ENCODE results near the gene PAK5.

PAK5 gene

DNA sequence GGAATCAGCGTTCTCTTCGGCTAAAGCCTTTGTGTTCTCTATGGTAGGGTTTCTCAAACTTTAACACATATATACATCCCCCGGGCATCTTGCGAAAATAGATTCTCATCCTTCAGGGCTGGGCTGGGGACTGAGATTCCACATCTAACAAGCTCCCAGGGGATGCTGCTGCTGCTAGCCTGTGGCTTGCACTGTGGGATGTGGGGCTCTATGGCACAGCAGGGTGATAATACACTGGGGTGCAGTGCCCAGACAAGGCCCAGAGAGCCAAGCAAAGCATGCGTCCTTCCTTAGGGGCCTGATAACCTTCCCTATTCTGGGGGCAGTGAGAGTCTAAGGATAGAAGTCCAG lies 222.4 kb downstream of the PAK5 start:
- DNase-seq (no peak), ATAC-seq (no peak)

DNA sequence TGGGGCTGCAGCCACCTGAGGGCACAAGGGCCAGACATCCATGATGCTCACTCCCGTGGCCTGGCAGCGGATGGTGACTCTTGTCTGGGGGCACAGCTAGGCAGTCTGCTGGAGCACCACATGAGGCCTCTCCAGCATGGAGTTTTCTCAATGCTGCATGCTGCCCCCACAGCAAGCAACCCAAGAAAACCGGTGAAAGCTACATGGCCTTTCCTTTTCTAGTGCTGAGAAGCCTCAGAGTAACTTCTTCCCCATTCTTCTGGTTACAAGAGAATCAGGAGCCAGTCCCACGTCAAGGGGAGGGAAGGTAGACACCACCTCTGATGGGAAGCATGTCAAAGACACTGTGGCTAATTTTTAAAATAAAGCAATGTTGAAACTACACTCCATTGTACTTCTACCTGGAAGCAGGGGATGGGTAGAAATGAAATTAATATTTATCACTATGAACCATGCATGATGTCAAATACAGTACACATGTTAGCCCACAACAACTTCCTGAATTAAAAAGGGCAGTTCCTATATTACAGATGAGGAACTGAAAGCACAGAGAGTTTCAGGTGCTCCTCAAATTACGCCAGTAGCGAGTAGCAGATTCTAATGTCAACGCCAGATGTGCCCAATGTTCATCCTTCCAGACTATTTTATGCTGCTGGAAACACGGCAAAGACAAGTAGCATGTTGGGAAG lies 223.0 kb downstream of the PAK5 start:
- ATAC-seq, result no peak
- DNase-seq, result no peak

- no peak for DNase-seq
- ATAC-seq, result no peak
These were observed 223.8 kb downstream of the PAK5 start for GRCh38 chr20:9615118-9615517.

- no peak for ATAC-seq
- no peak for DNase-seq
These were observed 225.0 kb downstream of the PAK5 start for GRCh38 chr20:9613871-9614270.

GRCh38 chr20:9611921-9612320 lies 227.0 kb downstream of the PAK5 start:
- DNase-seq (no peak), ATAC-seq (no peak)

DNA sequence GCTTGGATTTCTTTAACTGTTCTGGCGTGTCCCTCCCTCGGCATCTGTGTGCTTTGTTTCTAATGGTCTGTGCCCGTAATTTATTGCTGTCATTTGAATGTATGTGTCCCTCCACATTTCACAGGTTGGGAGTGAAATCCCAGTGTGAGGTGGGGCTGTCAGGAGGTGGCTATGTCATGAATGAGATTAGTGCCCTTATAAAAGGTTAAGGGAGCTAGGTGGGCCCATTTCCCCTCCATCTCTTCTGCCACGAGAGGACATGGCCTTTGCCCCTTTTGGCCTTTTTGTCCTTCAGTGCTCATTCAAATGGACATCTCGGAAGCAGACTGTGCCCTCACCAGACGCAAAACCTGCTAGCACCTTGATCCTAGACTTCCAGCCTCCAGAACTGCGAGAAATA lies 228.2 kb downstream of the PAK5 start:
- DNase-seq, result no peak
- ATAC-seq, result no peak

- ATAC-seq, result no peak
- peak; percentile 59 for DNase-seq
These were observed 228.9 kb downstream of the PAK5 start for GRCh38 chr20:9609887-9610502.

DNA sequence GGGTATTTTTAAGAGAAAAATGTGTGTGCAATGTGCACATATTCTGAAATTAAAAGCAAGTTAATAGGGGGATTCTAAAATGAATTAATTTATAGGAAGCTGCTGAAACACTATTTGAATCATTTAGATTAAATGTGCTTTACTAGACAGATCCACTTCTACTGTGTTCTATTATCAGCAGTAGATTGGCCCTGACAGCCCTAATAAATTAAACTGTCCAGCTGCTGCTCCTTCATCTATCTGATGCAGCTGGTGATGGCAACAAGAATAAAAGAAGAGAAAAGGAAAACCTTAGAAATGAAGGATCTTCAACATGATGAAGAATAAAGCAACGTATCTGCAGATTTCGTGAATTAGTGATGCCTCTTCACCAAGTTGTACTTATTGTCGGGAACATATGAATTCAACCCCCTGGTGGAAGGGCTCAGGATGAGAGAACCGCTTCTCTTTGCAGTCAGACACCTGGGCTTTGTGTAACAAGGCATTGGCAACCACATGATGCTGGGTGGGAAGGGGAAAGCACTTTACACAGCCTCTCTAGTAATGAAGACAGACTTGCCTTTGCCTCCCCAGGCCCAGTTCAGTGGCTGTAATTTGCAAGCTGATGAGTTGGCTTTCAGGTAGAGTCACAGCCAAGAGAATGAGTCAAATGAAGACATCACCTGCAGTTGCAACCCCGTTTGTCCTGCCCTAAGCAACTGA lies 230.1 kb downstream of the PAK5 start:
- ATAC-seq, result no peak
- no peak for DNase-seq

GRCh38 chr20:9602847-9603183 lies 236.1 kb downstream of the PAK5 start:
- ATAC-seq (no peak), DNase-seq (no peak)

GRCh38 chr20:9600562-9600961 lies 238.3 kb downstream of the PAK5 start:
- DNase-seq (no peak), ATAC-seq (no peak)

GRCh38 chr20:9597547-9597946 lies 241.3 kb downstream of the PAK5 start:
- ATAC-seq (no peak), DNase-seq (no peak)

GRCh38 chr20:9595763-9596162 lies 243.1 kb downstream of the PAK5 start:
- ATAC-seq (no peak), DNase-seq (no peak)

- DNase-seq (no peak), ATAC-seq (no peak)
These were observed 244.5 kb downstream of the PAK5 start for GRCh38 chr20:9594284-9594875.

DNA sequence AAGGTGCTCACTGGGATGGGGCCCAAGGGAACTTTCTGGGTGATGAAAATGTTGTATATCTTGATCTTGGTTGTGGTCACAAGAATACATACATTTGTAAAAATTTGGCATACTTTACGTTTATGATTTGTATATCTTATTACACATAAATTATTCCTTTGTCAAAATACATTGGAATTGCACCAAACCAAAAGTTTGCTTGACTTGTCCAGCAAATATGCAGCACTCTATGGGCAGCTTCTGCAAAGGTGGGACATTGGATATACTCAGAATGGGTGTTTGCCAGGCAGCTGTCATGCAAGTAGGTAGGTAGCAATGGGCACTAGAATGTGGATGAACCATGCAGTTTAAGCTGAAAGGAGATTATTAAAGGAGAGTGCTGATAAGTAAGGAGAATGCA lies 246.5 kb downstream of the PAK5 start:
- DNase-seq, result no peak

DNA sequence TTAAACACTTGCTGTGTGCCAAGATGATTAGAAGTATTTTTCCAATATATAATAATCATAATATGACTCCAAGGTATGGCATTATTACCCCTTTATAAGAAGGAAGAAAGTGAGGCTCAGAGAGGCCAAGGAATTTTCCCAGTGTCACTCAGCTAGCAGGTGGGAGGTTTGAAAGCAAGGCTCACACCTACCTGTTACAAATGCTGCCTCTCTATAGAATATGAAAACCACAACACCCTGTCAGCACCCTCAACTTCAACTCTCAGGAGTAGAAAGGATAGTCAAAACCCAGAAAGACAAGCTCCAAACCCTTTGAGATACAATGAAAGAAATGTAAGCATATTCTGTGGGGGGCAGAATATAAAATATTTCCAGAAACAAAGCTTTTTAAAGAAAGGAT lies 247.8 kb downstream of the PAK5 start:
- DNase-seq (no peak), ATAC-seq (no peak)

More for the DNA sequence above, 246.5 kb downstream of the PAK5 start:
- no peak for ATAC-seq

- ATAC-seq (no peak), DNase-seq (no peak)
These were observed 248.7 kb downstream of the PAK5 start for GRCh38 chr20:9590189-9590588.

DNA sequence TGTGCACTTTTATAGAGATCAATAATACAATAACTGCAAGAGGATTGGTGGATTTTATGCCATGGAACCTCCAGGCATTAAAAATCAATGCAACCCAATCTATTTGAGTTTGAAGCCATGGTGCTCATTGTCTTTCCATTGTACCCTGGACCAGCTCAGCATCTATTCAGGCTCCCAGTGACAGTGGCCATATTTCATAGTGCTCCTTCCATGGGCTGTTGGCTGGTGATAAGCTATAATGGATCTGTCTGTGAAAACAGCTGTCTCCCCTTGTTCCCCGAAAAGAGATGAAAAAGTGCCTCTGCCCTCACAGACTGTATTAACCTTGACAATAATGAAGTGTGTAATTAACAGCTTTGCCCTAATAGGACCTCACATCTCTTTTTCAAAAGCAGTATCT lies 250.2 kb downstream of the PAK5 start:
- ATAC-seq (no peak), DNase-seq (no peak)

- ATAC-seq (no peak), DNase-seq (no peak)
These were observed 255.7 kb downstream of the PAK5 start for GRCh38 chr20:9583151-9583550.

- DNase-seq (no peak), ATAC-seq (no peak)
These were observed 256.7 kb downstream of the PAK5 start for GRCh38 chr20:9582137-9582536.

GRCh38 chr20:9581509-9581908 lies 257.4 kb downstream of the PAK5 start:
- ATAC-seq, result no peak
- DNase-seq, result no peak

- DNase-seq, result no peak
- no peak for ATAC-seq
These were observed 260.3 kb downstream of the PAK5 start for GRCh38 chr20:9578594-9578993.

DNA sequence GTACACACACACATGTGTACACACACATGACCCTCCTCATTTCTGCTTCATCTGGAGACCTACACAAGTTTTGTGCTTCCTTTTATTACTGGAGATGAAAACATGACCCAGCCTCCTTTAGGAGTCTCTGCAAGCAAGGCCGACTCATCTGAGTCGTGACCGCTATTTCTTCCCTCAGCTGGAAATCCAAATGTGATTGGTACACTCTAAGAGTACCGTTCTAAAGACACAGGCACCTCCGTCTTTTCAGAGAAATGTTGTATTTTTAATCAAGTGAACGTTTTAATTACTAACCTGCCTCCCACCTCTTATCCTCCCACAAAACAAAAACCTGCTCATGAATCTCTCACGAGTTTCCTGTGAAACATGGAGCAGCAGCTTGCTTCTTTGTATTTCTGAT lies 261.5 kb downstream of the PAK5 start:
- DNase-seq (no peak), ATAC-seq (no peak)

GRCh38 chr20:9576695-9577094 lies 262.2 kb downstream of the PAK5 start:
- DNase-seq (no peak), ATAC-seq (no peak)

- ATAC-seq, result no peak
These were observed 263.0 kb downstream of the PAK5 start for GRCh38 chr20:9575836-9576235.

More at GRCh38 chr20:9575836-9576235, 263.0 kb downstream of the PAK5 start:
- no peak for DNase-seq

Measured in stimulated activated naive CD8-positive, alpha-beta T cell treated with anti-CD3 and anti-CD28 coated beads, Interleukin-15, Interleukin-2, amounts not matched to agents 100 U/mL and 50 U/mL, for 24 hours (primary cell).